Small intestine (tissue), 7 donors: ENCODE results near the gene INTS4. TPM values are rescaled to one million over a fixed set of nuclear protein-coding genes. Genes with fewer than 3 reads are reported as not detected.
"Not testable (repeated sequence)": the region's sequence is repeated elsewhere in the genome, so short reads cannot be mapped to it uniquely, and the experiment has no call there.

Experiments
- DNase-seq, 2 donors: peaks; one replicate each; pipeline versions ENCODE4 v3.0.0 to v3.0.0-alpha.2; 2013
- FAIRE-seq: peaks from 2 replicates; lab custom pipeline; 2012; peaks lifted over from hg19 to GRCh38; lab: Jason Lieb, UNC
- H3K27ac ChIP-seq, 3 donors: one replicate each; pipeline ENCODE4 v1.5.1; 2013; ENCODE audit warnings: low read length in 2 of 3, mild to moderate bottlenecking in 2 of 3, control low read depth in 1 of 3, inconsistent platforms in 1 of 3, low read depth in 1 of 3, moderate library complexity in 1 of 3
- H3K27me3 ChIP-seq, 3 donors: one replicate each; pipeline ENCODE4 v1.6.1; 2013; ENCODE audit warnings: low read length in 3 of 3, inconsistent platforms in 1 of 3; ENCODE audit not compliant: control insufficient read depth in 3 of 3, insufficient read depth in 3 of 3
- H3K36me3 ChIP-seq, 3 donors: one replicate each; pipeline ENCODE4 v1.6.1; 2013; ENCODE audit warnings: low read length in 3 of 3, inconsistent platforms in 1 of 3, low read depth in 1 of 3, mild to moderate bottlenecking in 1 of 3, moderate library complexity in 1 of 3; ENCODE audit not compliant: control insufficient read depth in 3 of 3, insufficient read depth in 2 of 3
- H3K4me1 ChIP-seq, 3 donors: one replicate each; pipeline ENCODE4 v1.6.1; 2013; ENCODE audit warnings: low read length in 2 of 3, inconsistent platforms in 1 of 3, low read depth in 1 of 3, mild to moderate bottlenecking in 1 of 3, moderate library complexity in 1 of 3; ENCODE audit not compliant: control insufficient read depth in 3 of 3, insufficient read depth in 2 of 3
- H3K4me3 ChIP-seq, 3 donors: one replicate each; pipeline ENCODE4 v1.5.1; 2013; ENCODE audit warnings: low read length in 3 of 3, control low read depth in 1 of 3, inconsistent platforms in 1 of 3, low read depth in 1 of 3, mild to moderate bottlenecking in 1 of 3, moderate library complexity in 1 of 3
- H3K9me3 ChIP-seq, 2 donors: one replicate each; pipeline ENCODE4 v1.6.1; 2013; ENCODE audit warnings: low read depth in 1 of 2, low read length in 1 of 2; ENCODE audit not compliant: control insufficient read depth in 2 of 2, insufficient read depth in 1 of 2
- WGBS, 3 donors: extraction: QIAGEN DNeasy Blood & Tissue Kit; methylation state at CpG; one replicate each; pipeline ENCODE4 v1.1.7; 2013; 5-methylcytosine and 5-hydroxymethylcytosine counted together
- polyA plus RNA-seq, 4 donors: library from polyadenylated mRNA; stranded (reverse) in 3 of 4; unstranded in 1 of 4; fragments of 200-250 nt in 3 of 4; fragments of 120-200 nt in 1 of 4; gene quantifications; one replicate each; pipeline versions ENCODE4 v1.2.1 to v1.2.3, GENCODE V29; 2013
- donor health status: healthy with polysubstance abuse.
- donor health status: control.
- donor health status: control.
- donor health status: Bipolar disorder and iron deficiency.
- donor health status: healthy.

The INTS4 gene
- polyA plus RNA-seq, 4 donors: 15.1 to 28.0 (median 20.4) TPM

- Histone ChIP-seq H3K36me3 (peaks cover 5 to 19% (median 16%) of the 10 kb centered on the region in 3 donors), H3K9me3 (peaks cover 2 to 30% of the 10 kb centered on the region in 2 donors)
- not testable (repeated sequence) for H3K27ac ChIP-seq, DNase-seq, H3K4me1 ChIP-seq, FAIRE-seq, H3K27me3 ChIP-seq, H3K4me3 ChIP-seq
- WGBS, 3 donors: 79 to 91% (median 89%) methylated on average over 5 of the region's 5 CpGs
These were observed 150.8 kb downstream of the INTS4 start for GRCh38 chr11:77843700-77844099.

GRCh38 chr11:77842441-77843121 lies 151.9 kb downstream of the INTS4 start:
- DNase-seq: no peak
- no peak for FAIRE-seq
- H3K4me3 ChIP-seq: no peak overlapping the region
- peaks cover 5 to 15% (median 13%) of the 10 kb centered on the region in 3 donors for H3K36me3 ChIP-seq
- no peak overlapping the region for H3K27ac ChIP-seq
- H3K27me3 ChIP-seq: no peaks in the 10 kb centered on the region
- 84 to 91% (median 84%) methylated on average over 1 of the region's 1 CpG for WGBS, 3 donors
- no peaks in the 10 kb centered on the region for H3K4me1 ChIP-seq
- H3K9me3 ChIP-seq: peaks cover 2 to 35% of the 10 kb centered on the region in 2 donors

- Histone ChIP-seq H3K4me1 (no peaks in the 10 kb centered on the region), H3K27ac (no peak overlapping the region), H3K9me3 (peaks cover 0 to 19% of the 10 kb centered on the region in 2 donors), H3K4me3 (no peak overlapping the region), H3K36me3 (peaks cover 0 to 2% (median 0%) of the 10 kb centered on the region in 3 donors), H3K27me3 (no peaks in the 10 kb centered on the region)
- WGBS, 3 donors: 78 to 94% (median 80%) methylated on average over 4 of the region's 4 CpGs
- DNase-seq (peak in 1 of 2 donors; percentile 13), FAIRE-seq (no peak)
These were observed 161.2 kb downstream of the INTS4 start for GRCh38 chr11:77833302-77833701.

GRCh38 chr11:77828926-77829325 lies 165.5 kb downstream of the INTS4 start:
- WGBS, 3 donors: 92 to 95% (median 93%) methylated on average over 2 of the region's 2 CpGs
- FAIRE-seq: no peak
- H3K27me3 ChIP-seq: no peaks in the 10 kb centered on the region
- H3K27ac ChIP-seq: no peak overlapping the region
- H3K36me3 ChIP-seq: peaks cover 0 to 3% (median 0%) of the 10 kb centered on the region in 3 donors
- peaks cover 0 to 18% of the 10 kb centered on the region in 2 donors for H3K9me3 ChIP-seq
- no peak for DNase-seq
- peaks cover 0 to 2% (median 0%) of the 10 kb centered on the region in 3 donors for H3K4me1 ChIP-seq
- H3K4me3 ChIP-seq: no peak overlapping the region

Other genes with a start within 250 kb of the INTS4 start
- 10 to 100 TPM in 3 of 4 donors, 1 to 10 TPM in 1; 9.8 to 28.5 (median 12.1) TPM for gene RSF1, start 173.9 kb downstream of the INTS4 start, polyA plus RNA-seq
- 100 to 1,000 TPM in 1 of 4 donors, 10 to 100 TPM in 3; 29.5 to 106 (median 63.8) TPM for gene AAMDC, start 173.5 kb downstream of the INTS4 start, polyA plus RNA-seq
- gene KCTD14, start 28.6 kb upstream of the INTS4 start, polyA plus RNA-seq: 10 to 100 TPM in 1 of 4 donors, 1 to 10 TPM in 3; 2.5 to 11.1 (median 5.2) TPM
- gene THRSP, start 69.2 kb upstream of the INTS4 start, polyA plus RNA-seq: 10 to 100 TPM in 1 of 4 donors, under 1 TPM in 2, not detected in 1; 0.09 to 17.5 (median 0.54) TPM
- gene NDUFC2, start 85.2 kb upstream of the INTS4 start, polyA plus RNA-seq: 100 to 1,000 TPM; 172 to 381 (median 178) TPM
- gene ALG8, start 145.0 kb upstream of the INTS4 start, polyA plus RNA-seq: 10 to 100 TPM in 3 of 4 donors, 1 to 10 TPM in 1; 10.0 to 39.0 (median 19.6) TPM
- 1 to 10 TPM; 4.1 to 6.5 (median 5.6) TPM for gene KCTD21, start 194.0 kb upstream of the INTS4 start, polyA plus RNA-seq
- gene USP35, start 194.3 kb upstream of the INTS4 start, polyA plus RNA-seq: 1 to 10 TPM; 1.7 to 7.8 (median 3.5) TPM